Stimulated activated naive B cell treated with anti-CD40 and anti-IgM and Interleukin-4, amounts not matched to agents 10 μg/mL and 1 μg/mL and 100 μg/mL, for 72 hours (primary cell): Measurements from ENCODE around the gene HAPLN3.
A peak's percentile ranks its signal among the peaks of the same experiment; 100 is the strongest.

Experiments
- ATAC-seq, 2 donors: fragments of 150-1000 bp; cut with Tn5 transposase; replicated peaks; 2 replicates each; pipeline ENCODE4 v1.10.0; 2021; ENCODE audit warnings: moderate library complexity in 1 of 2
- DNase-seq: peaks from one replicate; pipeline ENCODE4 v3.0.0; 2021
- H3K27ac Mint-ChIP-seq: one replicate; pipeline ENCODE4 v1.8.0; 2022; ENCODE audit warnings: mild to moderate bottlenecking, mixed read lengths
- H3K27me3 Mint-ChIP-seq, 2 donors: one replicate each; pipeline ENCODE4 v1.8.0; 2022; ENCODE audit warnings: mixed read lengths in 2 of 2
- H3K36me3 Mint-ChIP-seq, 2 donors: one replicate each; pipeline ENCODE4 v1.8.0; 2022; ENCODE audit warnings: mixed read lengths in 2 of 2, mild to moderate bottlenecking in 1 of 2
- H3K4me1 Mint-ChIP-seq, 2 donors: one replicate each; pipeline ENCODE4 v1.8.0; 2022; ENCODE audit warnings: mixed read lengths in 2 of 2, mild to moderate bottlenecking in 1 of 2
- H3K4me3 Mint-ChIP-seq, 2 donors: one replicate each; pipeline ENCODE4 v1.8.0; 2022; ENCODE audit warnings: mild to moderate bottlenecking in 2 of 2, mixed read lengths in 2 of 2, moderate library complexity in 1 of 2
- H3K9me3 Mint-ChIP-seq, 2 donors: one replicate each; pipeline ENCODE4 v1.8.0; 2022; ENCODE audit warnings: mixed read lengths in 2 of 2, mild to moderate bottlenecking in 1 of 2

The HAPLN3 gene

GRCh38 chr15:88873786-88874185, 21.6 kb downstream of the HAPLN3 start:
- ATAC-seq: no peak
- no peak for DNase-seq
- peaks cover 0 to 3% of the 10 kb centered on the region in 2 donors for H3K36me3 Mint-ChIP-seq
- H3K27me3 Mint-ChIP-seq: peaks cover 12 to 24% of the 10 kb centered on the region in 2 donors
- no peaks in the 10 kb centered on the region for H3K4me1 Mint-ChIP-seq
- H3K27ac Mint-ChIP-seq: no peak overlapping the region
- H3K4me3 Mint-ChIP-seq: no peak overlapping the region
- H3K9me3 Mint-ChIP-seq: no peaks in the 10 kb centered on the region

- H3K4me3 Mint-ChIP-seq: no peak overlapping the region
- ATAC-seq: no peak
- H3K9me3 Mint-ChIP-seq: no peaks in the 10 kb centered on the region
- DNase-seq: no peak
- H3K36me3 Mint-ChIP-seq: peaks cover 0 to 3% of the 10 kb centered on the region in 2 donors
- H3K27ac Mint-ChIP-seq: no peak overlapping the region
- H3K27me3 Mint-ChIP-seq: peaks cover 12 to 25% of the 10 kb centered on the region in 2 donors
- H3K4me1 Mint-ChIP-seq: no peaks in the 10 kb centered on the region
These were observed 22.6 kb downstream of the HAPLN3 start for GRCh38 chr15:88872706-88873105.

- ATAC-seq (no peak), DNase-seq (no peak)
- Mint-ChIP-seq H3K4me1 (no peaks in the 10 kb centered on the region), H3K4me3 (no peak overlapping the region), H3K9me3 (no peaks in the 10 kb centered on the region), H3K36me3 (peaks cover 0 to 3% of the 10 kb centered on the region in 2 donors), H3K27me3 (peaks cover 12 to 31% of the 10 kb centered on the region in 2 donors), H3K27ac (no peak overlapping the region)
These were observed 23.2 kb downstream of the HAPLN3 start for GRCh38 chr15:88872106-88872505.

- no peak for ATAC-seq
- Mint-ChIP-seq H3K4me1 (no peaks in the 10 kb centered on the region), H3K27me3 (peaks cover 12 to 35% of the 10 kb centered on the region in 2 donors), H3K27ac (no peak overlapping the region), H3K36me3 (no peaks in the 10 kb centered on the region), H3K4me3 (no peak overlapping the region), H3K9me3 (no peaks in the 10 kb centered on the region)
- DNase-seq: no peak
These were observed 24.0 kb downstream of the HAPLN3 start for GRCh38 chr15:88871313-88871712.

GRCh38 chr15:88866295-88866881, 29.0 kb downstream of the HAPLN3 start:
- ATAC-seq (no peak), DNase-seq (no peak)
- H3K4me1 Mint-ChIP-seq: no peaks in the 10 kb centered on the region
- no peak overlapping the region for H3K27ac Mint-ChIP-seq
- no peaks in the 10 kb centered on the region for H3K9me3 Mint-ChIP-seq
- no peak overlapping the region for H3K4me3 Mint-ChIP-seq
- peaks cover 6 to 35% of the 10 kb centered on the region in 2 donors for H3K27me3 Mint-ChIP-seq
- no peaks in the 10 kb centered on the region for H3K36me3 Mint-ChIP-seq

GRCh38 chr15:88865498-88866099, 29.7 kb downstream of the HAPLN3 start:
- H3K9me3 Mint-ChIP-seq: no peaks in the 10 kb centered on the region
- peaks cover 0 to 34% of the 10 kb centered on the region in 2 donors for H3K27me3 Mint-ChIP-seq
- ATAC-seq (no peak), DNase-seq (no peak)
- H3K27ac Mint-ChIP-seq: peak overlapping the region; percentile 40
- H3K36me3 Mint-ChIP-seq: no peaks in the 10 kb centered on the region
- no peaks in the 10 kb centered on the region for H3K4me1 Mint-ChIP-seq
- no peak overlapping the region for H3K4me3 Mint-ChIP-seq

GRCh38 chr15:88864861-88865497, 30.4 kb downstream of the HAPLN3 start:
- DNase-seq: no peak
- no peaks in the 10 kb centered on the region for H3K9me3 Mint-ChIP-seq

GRCh38 chr15:88863412-88863811, 31.9 kb downstream of the HAPLN3 start:
- no peak for ATAC-seq
- no peaks in the 10 kb centered on the region for H3K4me1 Mint-ChIP-seq

More at GRCh38 chr15:88864861-88865497, 30.4 kb downstream of the HAPLN3 start:
- Mint-ChIP-seq H3K27me3 (peaks cover 0 to 28% of the 10 kb centered on the region in 2 donors), H3K4me3 (no peak overlapping the region), H3K4me1 (no peaks in the 10 kb centered on the region), H3K36me3 (no peaks in the 10 kb centered on the region), H3K27ac (no peak overlapping the region)
- no peak for ATAC-seq

GRCh38 chr15:88860212-88860611, 35.1 kb downstream of the HAPLN3 start:
- no peak for ATAC-seq

More at GRCh38 chr15:88863412-88863811, 31.9 kb downstream of the HAPLN3 start:
- Mint-ChIP-seq H3K4me3 (no peak overlapping the region), H3K27me3 (peaks cover 5 to 33% of the 10 kb centered on the region in 2 donors), H3K36me3 (no peaks in the 10 kb centered on the region), H3K27ac (no peak overlapping the region), H3K9me3 (no peaks in the 10 kb centered on the region)
- DNase-seq: no peak

GRCh38 chr15:88859550-88859949, 35.8 kb downstream of the HAPLN3 start:
- DNase-seq: no peak
- Mint-ChIP-seq H3K4me1 (no peaks in the 10 kb centered on the region), H3K27me3 (peaks cover 5 to 16% of the 10 kb centered on the region in 2 donors), H3K4me3 (no peak overlapping the region), H3K36me3 (peaks cover 0 to 3% of the 10 kb centered on the region in 2 donors), H3K9me3 (peaks cover 2 to 6% of the 10 kb centered on the region in 2 donors), H3K27ac (no peak overlapping the region)
- no peak for ATAC-seq

More at GRCh38 chr15:88860212-88860611, 35.1 kb downstream of the HAPLN3 start:
- Mint-ChIP-seq H3K4me3 (no peak overlapping the region), H3K9me3 (no peaks in the 10 kb centered on the region), H3K27ac (no peak overlapping the region), H3K4me1 (no peaks in the 10 kb centered on the region), H3K36me3 (no peaks in the 10 kb centered on the region), H3K27me3 (peaks cover 5 to 19% of the 10 kb centered on the region in 2 donors)
- no peak for DNase-seq

GRCh38 chr15:88858934-88859333, 36.4 kb downstream of the HAPLN3 start:
- ATAC-seq (no peak), DNase-seq (no peak)
- H3K4me3 Mint-ChIP-seq: no peak overlapping the region
- H3K27ac Mint-ChIP-seq: no peak overlapping the region
- peaks cover 0 to 4% of the 10 kb centered on the region in 2 donors for H3K36me3 Mint-ChIP-seq
- H3K27me3 Mint-ChIP-seq: peaks cover 5 to 16% of the 10 kb centered on the region in 2 donors
- no peaks in the 10 kb centered on the region for H3K4me1 Mint-ChIP-seq
- H3K9me3 Mint-ChIP-seq: peaks cover 3 to 9% of the 10 kb centered on the region in 2 donors

GRCh38 chr15:88852476-88852875, 42.9 kb downstream of the HAPLN3 start:
- DNase-seq (no peak), ATAC-seq (no peak)
- Mint-ChIP-seq H3K27ac (no peak overlapping the region), H3K36me3 (peaks cover 0 to 4% of the 10 kb centered on the region in 2 donors), H3K9me3 (peaks cover 5 to 9% of the 10 kb centered on the region in 2 donors), H3K4me1 (no peaks in the 10 kb centered on the region), H3K4me3 (no peak overlapping the region), H3K27me3 (peaks cover 24 to 27% of the 10 kb centered on the region in 2 donors)

GRCh38 chr15:88849376-88850072, 45.8 kb downstream of the HAPLN3 start:
- peaks cover 28 to 33% of the 10 kb centered on the region in 2 donors for H3K27me3 Mint-ChIP-seq
- DNase-seq (no peak), ATAC-seq (no peak)
- H3K36me3 Mint-ChIP-seq: peaks cover 0 to under 1% of the 10 kb centered on the region in 2 donors
- no peak overlapping the region for H3K27ac Mint-ChIP-seq
- H3K4me1 Mint-ChIP-seq: peaks cover 4 to 8% of the 10 kb centered on the region in 2 donors
- peaks cover 3% of the 10 kb centered on the region in 2 donors for H3K9me3 Mint-ChIP-seq
- no peak overlapping the region for H3K4me3 Mint-ChIP-seq

GRCh38 chr15:88848203-88848602, 47.1 kb downstream of the HAPLN3 start:
- ATAC-seq (no peak), DNase-seq (no peak)
- H3K9me3 Mint-ChIP-seq: peaks cover 0 to 2% of the 10 kb centered on the region in 2 donors
- no peak overlapping the region for H3K27ac Mint-ChIP-seq
- H3K36me3 Mint-ChIP-seq: no peaks in the 10 kb centered on the region
- peaks cover 4 to 10% of the 10 kb centered on the region in 2 donors for H3K4me1 Mint-ChIP-seq
- H3K4me3 Mint-ChIP-seq: no peak overlapping the region
- H3K27me3 Mint-ChIP-seq: peaks cover 28 to 33% of the 10 kb centered on the region in 2 donors
